Mesendoderm (in vitro differentiated cells): ENCODE results near the gene PPFIBP2.

Source experiments
- DNase-seq: peaks from one replicate; pipeline ENCODE4 v3.0.0; 2013
- H2AK5ac ChIP-seq: 2 replicates; pipeline ENCODE4 v1.6.1; 2013; ENCODE audit warnings: low read length, inconsistent platforms
- H2BK120ac ChIP-seq: 2 replicates; pipeline ENCODE4 v1.6.1; 2013; ENCODE audit warnings: low read depth, mild to moderate bottlenecking, low read length, moderate library complexity, mixed read lengths
- H2BK15ac ChIP-seq: replicated peaks from 2 replicates; pipeline ENCODE4 v1.6.1; 2013; ENCODE audit warnings: low read depth, mild to moderate bottlenecking, moderate library complexity
- H2BK5ac ChIP-seq: 2 replicates; pipeline ENCODE4 v1.6.1; 2013; ENCODE audit warnings: low read length, inconsistent platforms
- H3K18ac ChIP-seq: 2 replicates; pipeline ENCODE4 v1.6.1; 2013; ENCODE audit warnings: mild to moderate bottlenecking, low read length, mixed read lengths
- H3K23ac ChIP-seq: one replicate; pipeline ENCODE4 v1.6.1; 2013; ENCODE audit warnings: low read length
- H3K27ac ChIP-seq: 2 replicates; pipeline ENCODE4 v1.5.1; 2013; ENCODE audit warnings: low read depth, mild to moderate bottlenecking, inconsistent platforms, low read length, moderate library complexity
- H3K27me3 ChIP-seq: 2 replicates; pipeline ENCODE4 v1.6.1; 2013; ENCODE audit warnings: low read length, control low read depth, mild to moderate bottlenecking, inconsistent platforms; ENCODE audit not compliant: insufficient read depth, poor library complexity
- H3K36me3 ChIP-seq: 2 replicates; pipeline ENCODE4 v1.6.1; 2013; ENCODE audit warnings: low read length, inconsistent platforms; ENCODE audit not compliant: control insufficient read depth, insufficient read depth
- H3K4ac ChIP-seq: one replicate; pipeline ENCODE4 v1.6.1; 2013; ENCODE audit warnings: low read depth, mild to moderate bottlenecking, low read length, moderate library complexity
- H3K4me1 ChIP-seq: 2 replicates; pipeline ENCODE4 v1.6.1; 2013; ENCODE audit warnings: low read depth, low read length, inconsistent platforms; ENCODE audit not compliant: control insufficient read depth
- H3K4me2 ChIP-seq: 2 replicates; pipeline ENCODE4 v1.6.1; 2013; ENCODE audit warnings: low read length
- H3K4me3 ChIP-seq: 2 replicates; pipeline ENCODE4 v1.5.1; 2013; ENCODE audit warnings: mild to moderate bottlenecking, low read length
- H3K56ac ChIP-seq: one replicate; pipeline ENCODE4 v1.6.1; 2013; ENCODE audit warnings: low read length
- H3K79me1 ChIP-seq: 2 replicates; pipeline ENCODE4 v1.6.1; 2013; ENCODE audit warnings: low read length, inconsistent platforms
- H3K79me2 ChIP-seq: 2 replicates; pipeline ENCODE4 v1.6.1; 2013; ENCODE audit warnings: mild to moderate bottlenecking, low read length; ENCODE audit not compliant: control insufficient read depth, insufficient read depth
- H3K9ac ChIP-seq: 2 replicates; pipeline ENCODE4 v1.6.1; 2013; ENCODE audit warnings: low read length, inconsistent platforms
- H4K5ac ChIP-seq: one replicate; pipeline ENCODE4 v1.6.1; 2013; ENCODE audit warnings: low read length
- H4K8ac ChIP-seq: one replicate; pipeline ENCODE4 v1.6.1; 2013; ENCODE audit warnings: low read depth, mild to moderate bottlenecking, control low read depth, low read length, moderate library complexity
- WGBS: extraction: QIAGEN DNeasy Blood & Tissue Kit; methylation state at CpG from one replicate; pipeline ENCODE4 v1.1.7; 2013; ENCODE audit warnings: low lambda C conversion rate, missing lambda C conversion rate; ENCODE audit not compliant: insufficient coverage; ENCODE audit errors: extremely low coverage; 5-methylcytosine and 5-hydroxymethylcytosine counted together

PPFIBP2 gene

DNA sequence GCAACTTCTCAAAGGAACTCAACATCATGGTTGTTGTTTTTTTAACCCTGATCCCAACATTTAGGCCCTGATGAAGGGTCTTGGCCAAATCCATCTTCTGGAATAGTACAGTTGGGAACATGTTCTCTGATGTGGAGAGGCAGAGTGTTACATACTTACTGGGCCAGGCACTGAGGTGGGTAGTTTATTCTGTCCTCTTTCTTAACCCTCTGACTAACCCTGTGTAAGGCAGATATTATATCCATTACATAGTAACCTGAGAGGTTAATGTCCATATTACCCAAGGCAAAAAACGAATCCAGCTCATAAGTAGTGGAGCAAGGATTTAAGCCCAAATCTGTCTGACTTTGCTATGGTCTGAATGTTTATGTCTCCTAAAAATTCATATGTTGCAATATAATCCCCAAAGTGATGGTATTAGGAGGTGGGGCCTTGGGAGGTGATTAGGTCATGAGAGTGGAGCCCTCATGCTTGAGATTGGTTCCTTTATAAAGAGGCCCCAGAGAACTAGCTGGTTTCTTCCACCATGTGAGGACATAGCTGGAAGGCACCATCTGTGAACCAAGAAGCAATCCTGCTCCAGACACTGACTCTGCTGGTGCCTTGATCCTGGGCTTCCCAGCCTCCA is 16.3 kb downstream of the PPFIBP2 start:
- Histone ChIP-seq H3K4me3 (no peak overlapping the region), H3K27ac (no peak overlapping the region), H3K4me1 (no peaks in the 10 kb centered on the region), H4K8ac (no peak overlapping the region), H2BK15ac (no peak overlapping the region), H4K5ac (no peak overlapping the region), H3K4ac (no peak overlapping the region), H2BK120ac (no peak overlapping the region), H3K79me2 (no peaks in the 10 kb centered on the region), H3K18ac (no peak overlapping the region), H3K27me3 (no peaks in the 10 kb centered on the region), H3K23ac (no peak overlapping the region), H3K9ac (no peak overlapping the region), H3K36me3 (no peaks in the 10 kb centered on the region), H2BK5ac (no peak overlapping the region), H3K4me2 (no peak overlapping the region), H3K79me1 (no peaks in the 10 kb centered on the region), H2AK5ac (no peak overlapping the region), H3K56ac (no peak overlapping the region)
- no CpG with 5 or more reads among the region's 1 CpG for WGBS
- no peak for DNase-seq

DNA sequence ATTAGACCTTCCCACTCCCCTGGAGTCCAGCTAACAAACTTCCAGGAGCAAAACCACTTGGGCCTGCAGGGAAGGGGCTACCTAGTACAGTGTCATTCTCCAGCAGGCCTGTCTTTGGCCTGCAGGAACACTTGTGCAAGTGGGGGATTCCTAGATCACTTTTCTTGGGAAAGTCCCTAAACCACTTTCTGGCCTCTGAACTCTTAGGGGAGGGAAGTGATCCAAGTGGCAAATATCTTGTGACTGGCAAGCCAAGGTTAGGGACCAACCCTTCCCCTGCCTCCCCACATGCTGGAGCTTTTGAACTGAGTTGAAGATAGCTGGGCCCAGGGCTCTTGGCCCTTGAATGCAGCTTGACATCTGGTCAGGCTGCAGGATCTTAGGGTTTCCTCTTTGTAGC is 17.2 kb downstream of the PPFIBP2 start:
- no peak overlapping the region for H2BK15ac ChIP-seq
- H3K4me1 ChIP-seq = no peaks in the 10 kb centered on the region
- no peak overlapping the region for H3K4ac ChIP-seq
- no peak overlapping the region for H3K56ac ChIP-seq
- no peak overlapping the region for H4K8ac ChIP-seq
- no peak overlapping the region for H2BK120ac ChIP-seq
- H4K5ac ChIP-seq = no peak overlapping the region
- no peak for DNase-seq
- H2BK5ac ChIP-seq = no peak overlapping the region
- H3K36me3 ChIP-seq = no peaks in the 10 kb centered on the region
- no peak overlapping the region for H3K4me3 ChIP-seq
- H3K18ac ChIP-seq = no peak overlapping the region
- no peak overlapping the region for H2AK5ac ChIP-seq
- H3K23ac ChIP-seq = no peak overlapping the region
- H3K27ac ChIP-seq = no peak overlapping the region
- H3K9ac ChIP-seq = no peak overlapping the region
- no peaks in the 10 kb centered on the region for H3K27me3 ChIP-seq
- H3K79me1 ChIP-seq = no peaks in the 10 kb centered on the region
- H3K4me2 ChIP-seq = no peak overlapping the region
- no peaks in the 10 kb centered on the region for H3K79me2 ChIP-seq

DNA sequence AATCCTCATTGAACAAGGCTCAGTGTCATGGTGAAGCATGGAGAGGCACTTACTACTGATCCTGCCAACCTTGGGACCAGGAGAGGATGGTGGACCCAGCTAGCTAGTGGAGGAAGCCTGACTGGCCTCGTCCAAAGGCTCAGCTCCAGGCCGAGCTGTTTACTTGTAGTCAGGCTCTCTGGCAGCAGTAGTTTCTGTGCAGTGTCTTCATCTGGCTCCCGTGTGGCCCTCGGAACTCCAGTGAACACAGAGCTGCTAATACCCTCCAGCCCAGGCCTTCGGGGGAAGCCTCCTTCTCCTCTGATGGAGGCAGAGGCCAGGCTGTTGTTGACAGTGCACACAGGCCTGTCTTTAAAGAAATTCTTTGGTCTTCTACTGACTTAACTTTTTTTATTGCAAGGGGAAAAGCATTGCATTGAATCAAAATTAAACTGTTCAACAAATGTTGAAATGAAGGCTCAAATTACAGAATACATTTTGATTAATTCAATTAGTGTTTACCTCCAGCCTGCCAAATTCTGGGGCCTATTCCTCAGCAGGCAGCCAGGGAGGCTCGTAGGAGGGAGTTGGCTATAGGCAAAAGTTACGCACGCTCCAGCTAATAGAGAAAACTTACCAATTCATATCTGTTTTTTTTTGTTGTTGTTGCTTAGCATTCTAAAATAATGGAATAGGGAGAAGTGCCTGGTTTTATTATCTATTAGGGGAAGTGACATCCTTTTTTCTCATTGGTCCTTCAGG is 18.8 kb downstream of the PPFIBP2 start:
- no peak overlapping the region for H2BK15ac ChIP-seq
- H3K27me3 ChIP-seq = no peaks in the 10 kb centered on the region
- no peak overlapping the region for H4K5ac ChIP-seq
- H3K4me1 ChIP-seq = no peaks in the 10 kb centered on the region
- no peaks in the 10 kb centered on the region for H3K36me3 ChIP-seq
- H3K56ac ChIP-seq = no peak overlapping the region
- H3K4ac ChIP-seq = no peak overlapping the region
- H2BK5ac ChIP-seq = no peak overlapping the region
- no peak overlapping the region for H3K23ac ChIP-seq
- no peak overlapping the region for H3K4me2 ChIP-seq
- H3K4me3 ChIP-seq = no peak overlapping the region
- H4K8ac ChIP-seq = no peak overlapping the region
- H3K27ac ChIP-seq = no peak overlapping the region
- H2AK5ac ChIP-seq = no peak overlapping the region
- DNase-seq = no peak
- no peak overlapping the region for H3K9ac ChIP-seq
- H2BK120ac ChIP-seq = no peak overlapping the region
- no CpG with 5 or more reads among the region's 8 CpGs for WGBS
- no peaks in the 10 kb centered on the region for H3K79me1 ChIP-seq
- no peaks in the 10 kb centered on the region for H3K79me2 ChIP-seq
- H3K18ac ChIP-seq = no peak overlapping the region

DNA sequence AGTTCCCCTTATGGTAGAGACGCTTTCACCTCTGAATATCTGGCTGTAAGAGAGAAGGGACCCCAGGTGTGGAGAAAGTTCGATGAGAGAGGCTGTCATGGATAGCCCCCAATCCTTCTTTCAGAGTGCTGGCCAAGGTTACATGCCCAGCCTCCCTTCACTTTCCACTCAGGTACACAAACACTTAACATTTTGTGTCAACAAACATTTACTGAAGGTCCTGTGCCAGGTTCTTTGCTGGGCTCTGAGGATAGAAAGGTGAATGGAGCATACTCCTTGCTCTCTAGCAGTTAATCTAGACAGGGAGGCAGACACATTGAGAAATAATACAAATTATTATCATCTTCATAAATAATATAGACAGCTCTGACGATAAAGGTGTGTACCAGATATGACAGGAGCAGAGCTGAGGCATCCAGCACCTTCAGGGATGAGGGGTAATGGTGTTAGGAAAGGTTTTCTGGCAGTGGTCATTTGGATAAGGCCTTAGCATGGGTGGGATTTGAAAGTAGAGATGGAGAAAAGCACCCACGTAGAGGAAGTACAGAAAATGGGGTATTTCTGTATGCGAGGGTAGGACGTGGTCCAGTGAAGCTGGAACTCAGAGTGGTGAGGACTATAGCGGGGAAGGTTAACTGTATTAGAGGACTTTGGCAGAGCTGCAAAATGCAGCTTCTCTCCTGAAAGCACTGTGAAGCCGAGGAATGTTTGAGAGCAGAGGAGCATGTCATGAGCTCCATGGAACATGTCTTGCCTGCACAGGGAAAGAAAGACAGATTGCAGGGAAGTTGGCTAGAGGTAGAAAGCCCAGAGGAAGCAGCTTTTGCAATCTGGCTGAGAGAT is 19.6 kb downstream of the PPFIBP2 start:
- Histone ChIP-seq H3K27ac (no peak overlapping the region), H3K23ac (no peak overlapping the region), H3K9ac (no peak overlapping the region), H3K4me3 (no peak overlapping the region), H2BK15ac (no peak overlapping the region), H2AK5ac (no peak overlapping the region), H2BK120ac (no peak overlapping the region), H3K18ac (no peak overlapping the region), H3K79me2 (no peaks in the 10 kb centered on the region), H4K5ac (no peak overlapping the region), H3K4me2 (no peak overlapping the region), H3K56ac (no peak overlapping the region), H3K4ac (no peak overlapping the region), H3K79me1 (no peaks in the 10 kb centered on the region), H4K8ac (no peak overlapping the region), H3K4me1 (no peaks in the 10 kb centered on the region), H3K36me3 (no peaks in the 10 kb centered on the region), H3K27me3 (no peaks in the 10 kb centered on the region), H2BK5ac (no peak overlapping the region)
- WGBS = no CpG with 5 or more reads among the region's 8 CpGs
- no peak for DNase-seq

DNA sequence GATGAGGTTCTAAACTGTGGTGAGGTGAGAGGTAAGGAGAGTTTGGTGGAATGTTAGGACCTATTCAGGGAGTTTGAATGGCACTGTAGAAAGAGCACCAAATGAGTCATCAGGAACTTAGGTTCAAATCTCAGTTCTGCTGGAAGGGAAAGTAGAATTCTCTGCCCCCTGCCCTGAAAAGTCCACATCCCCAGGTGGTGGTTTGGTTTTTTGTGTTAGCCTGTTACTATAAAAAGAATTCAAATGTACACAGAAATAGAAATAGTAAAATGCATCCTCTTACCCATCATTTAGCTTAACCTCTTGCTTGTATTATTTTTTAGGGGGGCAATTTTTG is 20.2 kb downstream of the PPFIBP2 start:
- no peak for DNase-seq
- Histone ChIP-seq H3K23ac (no peak overlapping the region), H3K4me2 (no peak overlapping the region), H2BK15ac (no peak overlapping the region), H2BK5ac (no peak overlapping the region), H3K4me1 (no peaks in the 10 kb centered on the region), H3K27ac (no peak overlapping the region), H2BK120ac (no peak overlapping the region), H3K9ac (no peak overlapping the region), H4K8ac (no peak overlapping the region), H3K18ac (no peak overlapping the region), H3K79me2 (no peaks in the 10 kb centered on the region), H3K4me3 (no peak overlapping the region), H4K5ac (no peak overlapping the region), H3K36me3 (no peaks in the 10 kb centered on the region), H3K4ac (no peak overlapping the region), H2AK5ac (no peak overlapping the region), H3K79me1 (no peaks in the 10 kb centered on the region), H3K27me3 (no peaks in the 10 kb centered on the region), H3K56ac (no peak overlapping the region)
